Measurements from ENCODE around the gene CPNE7.

CPNE7 gene

DNA sequence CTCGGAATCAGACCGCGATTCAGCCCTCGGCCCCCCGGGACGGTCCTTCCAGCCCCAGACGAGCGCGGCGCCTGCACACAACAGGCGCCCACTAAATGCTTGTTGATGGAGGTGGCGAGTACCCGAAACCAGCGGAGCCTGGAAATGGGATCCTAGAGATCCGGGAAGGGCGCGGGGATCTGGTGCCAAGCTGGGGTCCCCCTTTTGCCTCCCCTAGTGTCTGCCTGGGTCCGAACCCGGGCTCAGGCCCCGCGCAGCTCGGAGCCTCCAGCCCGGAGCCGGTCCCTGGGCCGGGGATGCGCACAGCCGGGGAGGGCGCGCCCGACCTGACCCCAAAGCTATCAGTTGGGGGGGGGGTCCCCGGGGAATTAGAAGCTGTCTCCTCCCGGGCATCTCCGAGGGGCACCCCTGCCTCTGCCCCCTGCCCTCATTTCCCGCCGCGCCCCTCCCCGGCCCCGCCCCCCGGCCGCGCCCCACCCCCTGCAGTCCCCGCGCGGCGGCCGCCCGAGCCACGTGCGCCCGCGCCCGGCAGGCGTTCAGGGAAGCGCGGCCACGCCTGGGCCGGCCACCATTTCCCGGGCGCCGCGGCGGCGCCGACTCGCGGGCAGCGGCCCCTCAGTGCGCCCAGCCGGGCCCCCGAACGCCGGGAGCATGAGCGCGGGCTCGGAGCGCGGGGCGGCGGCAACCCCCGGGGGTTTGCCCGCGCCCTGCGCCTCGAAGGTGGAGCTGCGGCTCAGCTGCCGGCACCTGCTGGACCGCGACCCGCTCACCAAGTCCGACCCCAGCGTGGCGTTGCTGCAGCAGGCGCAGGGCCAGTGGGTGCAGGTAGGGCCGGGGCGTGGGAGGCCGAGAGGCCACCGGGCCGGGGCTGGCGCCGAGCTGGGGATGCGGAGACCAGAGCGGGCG lies at the start of gene CPNE7:
CPNE7 (plus strand) TSS at position 512 of the 906 bp plus-strand sequence; CDS start at position 652, 140 bp downstream.
- DNase-seq (ENCODE audit: low read depth, low spot score), result peak; percentile 39

DNA sequence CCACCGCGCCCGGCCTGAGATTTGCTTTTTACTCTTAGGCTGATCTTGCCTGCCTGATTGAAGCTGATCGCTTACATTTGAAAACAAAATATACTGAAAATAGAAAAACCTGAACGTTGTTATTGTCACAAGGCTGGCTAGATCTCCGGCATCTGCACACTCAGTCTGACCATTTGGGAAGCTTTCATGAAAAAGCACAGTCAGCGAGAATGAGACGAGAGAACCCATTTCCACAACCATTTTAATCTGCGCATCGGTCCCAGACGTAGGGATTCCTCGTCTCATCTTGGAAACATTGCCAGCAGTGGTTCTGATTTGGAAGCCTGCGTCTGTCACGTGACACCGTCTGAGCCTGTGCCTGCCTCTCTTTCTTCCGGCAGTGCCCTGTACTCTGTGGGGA lies 46.5 kb upstream of the CPNE7 start:
- no peak for DNase-seq (ENCODE audit: low read depth, low spot score)

- DNase-seq (ENCODE audit: low read depth, low spot score), result no peak
These were observed 44.9 kb upstream of the CPNE7 start for GRCh38 chr16:89530401-89531381.

DNA sequence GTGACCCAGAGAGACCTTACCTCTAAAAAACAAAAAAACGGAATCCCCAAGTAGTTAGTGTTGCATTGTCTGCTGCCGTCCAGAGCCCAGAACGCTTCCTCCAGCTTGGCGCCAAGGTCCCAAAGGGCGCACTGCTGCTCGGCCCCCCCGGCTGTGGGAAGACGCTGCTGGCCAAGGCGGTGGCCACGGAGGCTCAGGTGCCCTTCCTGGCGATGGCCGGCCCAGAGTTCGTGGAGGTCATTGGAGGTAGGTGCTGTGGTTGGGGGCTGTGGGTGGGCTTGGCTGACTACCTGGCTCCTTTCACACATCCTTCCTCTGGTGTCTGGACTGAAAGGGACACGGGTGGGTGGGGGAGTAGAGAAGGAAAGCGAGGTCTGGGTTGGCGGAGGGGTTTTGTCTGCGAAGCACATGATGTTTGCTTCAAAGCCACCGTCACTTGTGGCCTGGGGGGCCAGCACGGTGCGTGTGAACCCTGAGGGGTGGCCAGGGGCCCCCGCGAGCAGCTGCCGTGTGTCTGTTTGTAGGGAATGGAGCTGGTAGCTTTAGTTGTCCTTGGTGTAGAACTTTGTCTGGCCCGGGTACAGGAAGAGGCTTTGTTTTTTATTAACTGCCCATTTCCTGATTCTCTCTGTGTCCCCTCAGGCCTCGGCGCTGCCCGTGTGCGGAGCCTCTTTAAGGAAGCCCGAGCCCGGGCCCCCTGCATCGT lies 43.6 kb upstream of the CPNE7 start:
- DNase-seq (ENCODE audit: low read depth, low spot score), result no peak

- DNase-seq (ENCODE audit: low read depth, low spot score), result no peak
These were observed 41.3 kb upstream of the CPNE7 start for GRCh38 chr16:89534252-89534756.

GRCh38 chr16:89536371-89536770 lies 39.2 kb upstream of the CPNE7 start:
- DNase-seq (ENCODE audit: low read depth, low spot score), result no peak

DNA sequence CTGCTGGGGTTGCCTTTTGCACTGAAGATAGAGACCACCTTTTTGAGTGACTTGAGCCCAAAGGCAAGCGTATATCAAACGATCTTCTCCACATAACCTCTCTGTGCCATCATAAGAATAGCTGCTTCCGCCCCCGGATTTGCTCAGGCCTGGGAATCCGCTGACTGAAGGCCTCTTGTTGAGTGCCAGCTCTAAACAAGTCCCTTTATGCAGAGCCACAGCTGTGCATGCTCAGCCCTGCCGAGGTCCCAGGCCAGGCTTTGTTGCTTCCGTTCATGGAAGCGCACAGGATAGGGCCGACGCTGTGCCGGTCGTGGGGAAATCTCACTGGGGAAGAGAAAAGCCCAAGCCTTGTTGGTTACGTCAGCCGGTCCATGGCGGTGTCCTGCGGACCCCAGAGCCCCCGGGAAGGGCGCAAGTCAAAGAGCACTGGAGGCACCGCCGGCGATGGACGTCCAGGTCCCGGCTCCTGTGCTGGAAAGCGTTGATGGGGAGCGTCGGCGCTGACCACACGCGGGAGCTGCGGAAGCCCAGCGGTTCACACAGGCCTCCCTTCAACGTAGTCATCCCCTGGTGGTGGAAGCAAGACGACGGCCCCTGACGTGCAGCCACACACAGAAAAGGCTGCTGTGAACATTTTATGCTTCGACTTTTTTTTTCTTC lies 38.5 kb upstream of the CPNE7 start:
- DNase-seq (ENCODE audit: low read depth, low spot score), result no peak

DNA sequence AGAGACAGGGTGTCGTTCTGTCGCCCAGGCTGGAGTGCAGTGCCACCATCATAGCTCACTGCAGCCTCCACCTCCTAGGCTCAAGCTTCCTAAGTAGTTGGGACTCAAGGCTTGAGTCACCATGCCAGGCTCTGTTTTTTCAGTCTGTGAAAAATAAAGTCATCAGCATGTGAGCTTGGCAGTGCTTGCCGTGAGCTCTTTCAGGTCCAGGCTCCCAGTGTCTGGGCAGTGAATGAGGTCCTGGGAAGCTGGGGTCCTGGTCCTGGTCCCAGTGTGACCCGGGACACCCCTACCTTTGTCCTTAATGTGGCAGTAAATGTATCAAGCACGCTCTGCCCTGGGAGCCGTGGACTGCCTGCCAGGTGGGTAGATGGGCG lies 38.0 kb upstream of the CPNE7 start:
- DNase-seq (ENCODE audit: low read depth, low spot score), result no peak

GRCh38 chr16:89538286-89538685 lies 37.3 kb upstream of the CPNE7 start:
- no peak for DNase-seq (ENCODE audit: low read depth, low spot score)

DNA sequence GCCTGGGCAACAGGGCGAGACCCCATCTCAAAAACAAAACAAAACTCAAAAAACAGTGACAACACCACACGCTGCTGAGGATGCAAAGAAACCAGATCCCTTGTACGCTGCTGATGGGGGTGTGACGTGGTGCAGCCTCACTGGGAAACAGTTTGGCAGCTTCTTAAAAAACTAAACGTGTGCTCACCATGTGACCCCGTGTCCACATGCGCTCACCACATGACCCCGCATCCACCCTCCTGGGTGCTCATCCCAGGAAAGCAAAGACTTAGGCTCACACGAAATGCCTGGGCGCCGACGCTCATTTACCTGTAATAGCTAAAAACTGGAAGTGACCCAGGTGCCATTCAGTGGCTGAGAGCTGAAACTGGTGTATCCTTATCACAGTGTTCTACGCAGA lies 35.0 kb upstream of the CPNE7 start:
- no peak for DNase-seq (ENCODE audit: low read depth, low spot score)

- DNase-seq (ENCODE audit: low read depth, low spot score), result no peak
These were observed 33.8 kb upstream of the CPNE7 start for GRCh38 chr16:89541792-89542191.

DNA sequence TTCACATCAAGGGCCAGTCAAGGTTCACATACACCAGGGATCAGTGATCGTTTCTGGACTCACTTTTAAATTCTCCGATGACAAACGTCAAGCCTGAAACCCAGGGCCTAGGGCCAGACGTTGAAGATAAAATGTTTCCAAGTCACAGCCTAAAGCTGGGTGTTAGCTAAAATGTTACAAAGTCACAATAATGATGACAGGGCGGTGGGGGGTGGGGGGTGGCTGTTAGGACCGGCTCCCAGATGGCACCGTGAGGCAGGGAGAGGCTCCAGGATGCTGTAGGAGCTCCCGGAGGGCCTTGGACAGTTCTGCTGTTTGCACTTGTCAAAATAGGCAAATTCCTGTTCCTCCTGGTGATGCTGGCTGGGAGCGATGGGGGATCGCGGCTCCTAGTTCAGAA lies 31.4 kb upstream of the CPNE7 start:
- no peak for DNase-seq (ENCODE audit: low read depth, low spot score)

DNA sequence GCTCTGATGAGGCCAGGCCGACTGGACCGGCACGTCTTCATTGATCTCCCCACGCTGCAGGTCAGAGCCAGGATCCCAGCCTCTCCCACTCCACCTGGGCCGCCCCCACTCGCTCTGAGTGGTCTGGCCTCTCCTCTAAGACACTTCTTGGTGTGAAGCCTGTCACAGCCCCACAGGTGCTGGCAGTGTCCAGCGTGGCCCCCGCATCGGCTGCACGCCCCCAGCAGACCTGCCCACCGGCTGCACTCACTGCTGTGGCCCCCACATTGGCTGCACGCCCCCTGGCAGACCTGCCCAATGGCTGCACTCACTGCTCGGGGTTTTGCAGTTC lies 30.9 kb upstream of the CPNE7 start:
- no peak for DNase-seq (ENCODE audit: low read depth, low spot score)

DNA sequence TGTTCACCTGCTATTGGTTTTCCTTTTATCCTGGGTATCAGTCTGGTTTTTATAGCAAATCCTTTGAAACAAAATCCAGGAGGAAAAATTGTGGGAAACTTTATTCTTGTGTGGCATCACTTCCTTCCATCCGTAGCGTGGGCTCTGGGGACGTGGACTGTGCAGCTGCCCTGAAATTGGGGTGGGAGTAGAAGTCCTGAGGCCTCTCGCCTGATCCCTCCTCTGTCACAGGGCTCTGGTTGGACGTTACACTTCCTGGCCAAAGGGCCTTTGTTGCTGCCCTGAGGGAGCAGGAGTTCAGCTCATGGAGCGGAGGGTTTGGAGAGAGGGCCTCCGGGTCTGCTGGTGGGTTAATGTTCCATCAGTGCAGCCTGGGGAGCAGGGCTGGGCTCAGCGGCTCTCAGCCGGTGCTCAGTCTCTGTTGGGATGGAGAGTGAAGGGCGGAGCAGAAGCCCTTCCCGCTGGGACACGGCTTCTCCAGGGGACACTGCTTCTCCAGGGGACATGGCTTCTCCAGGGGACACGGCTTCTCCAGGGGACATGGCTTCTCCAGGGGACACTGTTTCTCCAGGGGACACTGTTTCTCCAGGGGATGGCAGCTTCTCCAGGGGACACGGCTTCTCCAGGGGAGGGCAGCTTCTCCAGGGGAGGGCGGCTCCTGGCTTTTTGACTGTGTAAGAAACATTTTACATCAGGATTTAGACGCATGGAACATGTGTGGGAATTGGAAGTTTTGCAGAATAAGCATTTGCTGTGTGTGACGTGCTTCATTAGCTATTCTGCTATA lies 30.3 kb upstream of the CPNE7 start:
- DNase-seq (ENCODE audit: low read depth, low spot score), result no peak

DNA sequence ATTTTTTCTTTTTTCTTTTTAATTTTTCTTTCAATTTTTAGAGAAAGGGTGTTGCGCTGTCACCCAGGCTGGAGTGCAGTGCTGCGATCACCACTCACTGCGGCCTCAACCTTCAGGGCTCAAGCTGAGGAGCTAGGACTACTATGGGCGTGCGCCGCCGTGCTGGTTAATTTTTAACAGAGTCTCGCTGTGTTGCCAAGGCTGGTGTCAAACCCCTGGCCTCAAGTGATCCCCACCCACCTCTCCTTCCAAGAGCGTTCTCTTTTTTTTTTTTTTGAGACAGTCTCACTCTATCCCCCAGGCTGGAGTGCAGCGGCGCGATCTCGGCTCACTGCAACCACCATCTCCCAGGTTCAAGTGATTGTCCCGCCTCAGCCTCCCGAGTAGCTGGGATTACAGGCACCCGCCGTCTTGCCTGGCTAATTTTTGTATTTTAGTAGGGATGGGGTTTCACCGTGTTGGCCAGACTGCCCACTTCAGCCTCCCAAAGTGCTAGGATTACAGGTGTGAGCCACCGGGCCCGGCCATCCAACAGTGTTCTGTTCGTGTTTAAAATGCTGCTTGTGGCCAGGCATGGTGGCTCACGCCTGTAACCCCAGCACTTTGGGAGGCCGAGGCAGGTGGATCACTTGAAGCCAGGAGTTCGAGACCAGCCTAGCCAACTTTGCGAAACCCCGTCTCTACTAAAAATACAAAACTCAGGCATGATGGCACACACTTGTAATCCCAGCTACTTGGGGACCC lies 29.6 kb upstream of the CPNE7 start:
- no peak for DNase-seq (ENCODE audit: low read depth, low spot score)

- DNase-seq (ENCODE audit: low read depth, low spot score), result no peak
These were observed 28.8 kb upstream of the CPNE7 start for GRCh38 chr16:89546781-89547180.

GRCh38 chr16:89547291-89547690 lies 28.3 kb upstream of the CPNE7 start:
- DNase-seq (ENCODE audit: low read depth, low spot score), result no peak

DNA sequence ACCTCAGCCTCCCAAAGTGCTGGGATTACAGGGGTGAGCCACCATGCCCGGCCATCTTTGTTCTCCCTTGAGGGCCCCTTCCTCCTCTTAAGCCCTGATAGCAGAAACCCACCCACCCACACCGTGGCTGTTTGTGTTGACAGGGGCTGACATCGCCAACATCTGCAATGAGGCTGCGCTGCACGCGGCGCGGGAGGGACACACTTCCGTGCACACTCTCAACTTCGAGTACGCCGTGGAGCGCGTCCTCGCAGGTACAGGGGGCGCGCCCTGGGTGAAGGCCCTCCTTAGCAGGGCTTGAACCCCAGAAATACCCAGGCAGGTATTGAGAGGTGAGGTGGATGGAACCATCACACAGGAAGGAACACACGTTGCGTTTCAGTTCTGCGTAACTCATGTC lies 27.7 kb upstream of the CPNE7 start:
- DNase-seq (ENCODE audit: low read depth, low spot score), result no peak

DNA sequence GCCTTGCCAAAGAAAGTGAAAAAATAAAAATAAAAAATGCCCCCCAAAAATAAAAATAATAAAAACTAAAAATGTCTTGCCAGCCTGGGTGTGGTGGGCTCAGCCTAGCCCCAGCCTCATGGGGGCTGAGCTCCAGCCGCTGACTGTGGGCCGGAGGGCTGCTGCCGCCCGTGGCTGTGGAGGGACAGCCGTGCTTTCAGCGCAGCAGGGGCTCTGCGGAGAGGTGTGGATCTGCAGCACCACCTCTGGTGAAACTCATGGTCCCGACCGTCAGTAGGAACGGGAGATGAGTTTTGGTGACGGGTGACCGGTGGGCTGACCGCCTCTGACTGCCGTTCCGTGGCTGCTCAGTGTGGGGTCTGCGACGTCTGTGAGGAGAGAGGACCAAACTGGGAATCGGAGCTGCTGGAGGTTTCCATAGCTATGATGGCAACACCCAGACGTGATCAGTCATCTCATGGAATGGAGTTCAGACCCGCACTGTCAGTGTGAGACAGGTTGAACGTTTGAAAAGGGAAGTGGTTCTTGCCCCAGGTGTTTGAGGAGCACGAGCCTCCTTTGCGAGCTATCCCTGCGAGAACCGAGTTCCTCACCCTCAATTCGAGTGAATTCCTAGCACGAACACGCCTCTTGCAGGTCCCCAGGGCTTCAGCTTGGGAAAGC lies 27.1 kb upstream of the CPNE7 start:
- DNase-seq (ENCODE audit: low read depth, low spot score), result no peak

Measured in astrocyte of the hippocampus (primary cell).